HG03095 (cell line): Measurements from ENCODE around the gene ZNRF1.
"Not testable (repeated sequence)": the region's sequence is repeated elsewhere in the genome, so short reads cannot be mapped to it uniquely, and the experiment has no call there.

Experiments used
- ATAC-seq: cut with Tn5 transposase; IDR thresholded peaks from one replicate; pipeline ENCODE4 v1.9.1; 2021; ENCODE audit warnings: moderate library complexity; ENCODE audit not compliant: unreplicated experiment

Gene ZNRF1

GRCh38 chr16:75111514-75111940, 112.7 kb downstream of the ZNRF1 start:
- ATAC-seq = peak; percentile 1

- no peak for ATAC-seq
These were observed 113.3 kb downstream of the ZNRF1 start for GRCh38 chr16:75111961-75112733.

GRCh38 chr16:75112734-75113491, 114.1 kb downstream of the ZNRF1 start:
- ATAC-seq = no peak

DNA sequence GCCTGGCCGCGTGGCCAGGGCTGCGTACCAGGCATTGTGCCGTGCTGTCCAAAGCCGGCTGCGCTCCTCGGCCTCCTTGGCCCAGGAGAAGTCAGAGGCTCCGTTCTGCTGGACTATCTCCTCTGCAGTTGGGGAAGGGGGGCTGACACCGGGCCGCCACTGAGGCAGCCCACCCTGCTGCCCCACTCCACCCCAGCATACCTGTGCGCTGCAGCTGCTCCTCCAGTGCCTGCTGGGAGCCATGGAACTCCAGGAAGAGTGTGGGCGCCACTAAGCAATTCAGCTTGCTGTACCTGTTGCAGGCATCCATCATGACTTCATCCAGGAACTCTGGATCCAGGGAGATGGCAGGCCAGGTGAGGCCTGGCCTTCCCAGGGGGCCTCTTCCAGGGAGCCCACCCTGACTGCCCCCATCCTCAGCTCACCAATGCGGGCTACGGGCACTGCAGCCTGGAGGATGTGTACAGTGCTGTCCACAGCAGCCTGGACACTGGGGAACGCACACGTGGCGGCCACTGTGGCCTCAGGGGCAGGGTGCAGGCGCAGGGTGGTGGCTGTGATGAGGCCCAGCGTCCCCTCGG, 114.8 kb downstream of the ZNRF1 start:
- no peak for ATAC-seq

- ATAC-seq = no peak
These were observed 115.5 kb downstream of the ZNRF1 start for GRCh38 chr16:75114179-75114945.

GRCh38 chr16:75114946-75115825, 116.4 kb downstream of the ZNRF1 start:
- ATAC-seq = no peak

- ATAC-seq = no peak
These were observed 117.5 kb downstream of the ZNRF1 start, which contains the start of gene LDHD for GRCh38 chr16:75116081-75116910. LDHD (minus strand) TSS chr16:75116780; CDS start chr16:75116720, 60 bp downstream.

DNA sequence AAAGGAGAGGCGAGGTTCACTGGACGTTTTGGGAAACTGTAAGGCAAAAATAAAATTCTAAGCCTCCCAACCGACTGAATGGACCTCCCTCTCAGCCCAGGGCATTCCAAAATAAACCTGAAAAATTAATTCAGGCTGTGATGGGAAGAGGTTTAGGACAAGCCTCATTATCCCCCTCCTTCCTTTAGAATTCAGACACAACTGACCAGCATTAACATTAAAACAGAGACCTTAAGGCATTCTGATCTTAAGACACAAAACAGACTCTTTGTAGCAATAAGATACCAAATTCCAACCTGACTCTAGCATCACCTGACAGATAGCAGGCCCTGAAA, 118.1 kb downstream of the ZNRF1 start:
- ATAC-seq = no peak

GRCh38 chr16:75118943-75119539, 120.2 kb downstream of the ZNRF1 start:
- no peak for ATAC-seq

DNA sequence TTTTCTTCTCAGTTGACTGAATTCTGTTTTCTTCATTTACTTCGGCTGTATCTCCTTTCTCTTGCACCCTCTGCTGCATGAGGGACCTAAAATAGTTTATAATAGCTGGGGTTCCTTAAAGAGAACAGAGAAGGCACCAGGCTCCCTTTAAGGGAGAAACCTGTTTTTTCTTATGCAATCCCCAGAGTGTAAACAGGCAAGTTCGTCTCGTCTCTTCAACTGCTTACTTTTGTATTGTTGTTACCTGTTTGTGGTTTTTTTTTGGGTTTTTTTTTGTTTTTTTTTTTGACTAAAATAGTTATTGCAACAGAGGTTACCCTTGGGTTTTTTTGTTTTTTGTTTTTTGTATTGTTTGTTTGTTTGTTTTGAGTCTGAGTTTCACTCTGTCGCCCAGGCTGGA, 121.4 kb downstream of the ZNRF1 start:
- no peak for ATAC-seq

GRCh38 chr16:75121949-75122568, 123.2 kb downstream of the ZNRF1 start:
- no peak for ATAC-seq

GRCh38 chr16:75122609-75123008, 123.8 kb downstream of the ZNRF1 start:
- no peak for ATAC-seq

- ATAC-seq = no peak
These were observed 129.0 kb downstream of the ZNRF1 start for GRCh38 chr16:75127713-75128415.

DNA sequence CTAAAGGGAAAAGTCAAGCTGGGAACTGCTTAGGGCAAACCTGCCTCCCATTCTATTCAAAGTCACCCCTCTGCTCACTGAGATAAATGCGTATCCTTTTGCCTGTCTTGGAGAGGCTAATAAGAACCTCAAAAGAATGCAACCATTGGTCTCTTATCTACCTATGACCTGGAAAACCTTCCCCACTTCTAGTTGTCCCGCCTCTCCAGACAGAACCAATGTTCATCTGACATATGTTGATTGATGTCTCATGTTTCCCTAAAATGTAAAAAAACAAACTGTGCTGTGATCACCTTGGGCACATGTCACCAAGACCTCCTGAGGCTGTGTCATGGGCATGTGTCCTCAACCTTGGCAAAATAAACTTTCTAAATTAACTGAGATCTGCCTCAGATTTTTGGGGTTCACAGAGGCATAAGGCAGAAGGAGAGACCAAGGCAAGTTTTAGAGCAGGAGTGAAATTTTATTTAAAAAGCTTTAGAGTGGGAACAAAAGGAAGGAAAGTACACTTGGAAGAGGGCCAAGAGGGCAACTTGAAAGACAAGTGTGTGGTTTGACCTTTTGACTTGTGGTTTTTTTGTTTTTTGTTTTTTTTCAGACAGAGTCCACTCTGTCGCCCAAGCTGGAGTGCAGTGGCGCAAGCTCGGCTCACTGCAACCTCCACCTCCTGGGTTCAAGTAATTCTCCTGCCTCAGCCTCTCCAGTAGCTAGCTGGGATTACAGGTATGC, 130.8 kb downstream of the ZNRF1 start:
- ATAC-seq = not testable (repeated sequence)

DNA sequence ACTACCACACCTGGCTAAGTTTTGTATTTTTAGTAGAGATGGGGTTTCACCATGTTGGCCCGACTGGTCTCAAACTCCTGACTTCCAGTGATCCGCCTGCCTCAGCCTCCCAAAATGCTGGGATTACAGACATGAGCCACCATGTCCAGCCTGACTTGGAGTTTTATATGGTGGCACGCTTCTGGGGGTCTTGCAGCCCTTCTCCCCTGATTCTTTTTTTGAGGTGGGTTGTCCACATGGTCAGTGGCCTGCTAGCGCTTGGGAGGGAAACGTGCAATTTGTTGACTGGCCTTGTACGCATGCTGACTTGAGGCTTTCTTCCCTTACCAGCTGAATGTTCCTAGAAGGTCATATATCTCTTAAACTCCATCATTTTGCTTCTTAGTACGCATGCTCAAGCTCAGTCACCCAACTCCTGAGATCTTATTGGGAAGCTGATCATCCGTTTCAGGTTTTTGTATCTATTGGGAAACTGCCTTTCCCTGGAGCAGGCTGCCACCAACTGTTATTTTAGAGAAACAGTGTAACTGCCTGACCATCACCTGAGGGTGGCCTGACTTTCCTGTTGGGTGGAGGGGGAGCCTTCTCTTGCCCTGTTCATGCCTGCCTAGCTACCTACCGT, 131.4 kb downstream of the ZNRF1 start:
- no peak for ATAC-seq

DNA sequence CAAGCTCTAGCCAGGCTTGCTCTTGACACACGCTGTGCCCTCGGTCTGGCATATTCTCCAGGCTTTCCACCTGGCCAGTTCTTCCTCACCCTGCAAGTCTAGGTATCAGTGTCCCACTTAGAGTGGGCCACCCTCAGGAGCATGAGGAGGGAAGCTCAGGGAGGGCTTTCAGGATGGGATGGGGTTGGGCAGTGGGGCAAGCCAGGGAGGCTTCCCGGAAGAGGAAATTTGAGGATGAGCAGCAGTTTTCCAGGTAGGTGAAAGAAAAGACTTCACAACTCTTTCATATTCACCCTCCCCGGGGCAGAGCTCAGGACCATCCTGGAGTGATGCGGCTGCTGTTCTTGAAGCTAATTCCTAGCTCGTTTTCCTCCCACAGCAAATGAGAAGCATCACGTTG, 132.3 kb downstream of the ZNRF1 start:
- no peak for ATAC-seq

- no peak for ATAC-seq
These were observed 139.4 kb downstream of the ZNRF1 start for GRCh38 chr16:75138233-75138632.
